ENCODE results near the gene AKT2. TPM values are rescaled to one million over a fixed set of nuclear protein-coding genes. Genes with fewer than 3 reads are reported as not detected.

The AKT2 gene
- total RNA-seq, 1 experiment from 2014 or later, result 150 TPM

DNA sequence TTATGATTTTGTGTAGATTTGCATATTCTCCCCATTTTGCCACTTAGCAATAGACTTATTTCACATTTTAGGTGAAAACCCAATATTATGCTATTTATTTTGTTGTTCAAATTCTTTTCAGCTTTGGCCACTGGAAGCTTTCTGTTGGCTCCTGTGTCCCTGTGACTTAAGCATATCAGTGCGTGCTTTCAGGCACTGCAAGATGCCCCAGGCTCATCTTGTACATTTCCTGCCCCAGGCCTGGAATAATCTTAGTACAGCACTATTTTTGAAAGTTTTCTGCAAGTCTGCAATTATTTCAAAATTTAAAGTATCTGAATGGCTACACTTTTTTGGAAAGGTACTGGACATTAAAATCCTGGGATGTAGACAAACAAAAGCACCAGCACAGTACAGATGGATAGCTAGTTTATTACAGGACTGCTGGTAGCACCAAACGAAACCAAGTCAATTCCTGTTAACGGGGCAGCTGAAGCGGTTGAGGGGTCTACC is 55.2 kb downstream of the AKT2 start:
- DNase-seq, result no peak
- no peak overlapping the region for H3T11ph ChIP-seq (ENCODE audit: low read length)
- no peak overlapping the region for H3K4me2 ChIP-seq (ENCODE audit: insufficient read depth, insufficient read length, low read length)

More for the DNA sequence above, 55.2 kb downstream of the AKT2 start:
- H4K20me1 ChIP-seq (ENCODE audit: control insufficient read depth, insufficient read depth, insufficient read length), result no peaks in the 10 kb centered on the region
- H4K91ac ChIP-seq (ENCODE audit: insufficient read length, low read depth, low read length), result no peak overlapping the region
- H3K79me1 ChIP-seq (ENCODE audit: insufficient read depth, low read depth, low read length, poor library complexity, severe bottlenecking), result no peaks in the 10 kb centered on the region
- peak overlapping the region in 2 of 3 experiments; percentile 51 to 65; a peak in 1 of 7 replicates for H3K27ac Mint-ChIP-seq
- no peak overlapping the region for H2BK120ac ChIP-seq (ENCODE audit: low read depth, low read length, poor library complexity, severe bottlenecking)
- TF ChIP-seq, protein P1, sequence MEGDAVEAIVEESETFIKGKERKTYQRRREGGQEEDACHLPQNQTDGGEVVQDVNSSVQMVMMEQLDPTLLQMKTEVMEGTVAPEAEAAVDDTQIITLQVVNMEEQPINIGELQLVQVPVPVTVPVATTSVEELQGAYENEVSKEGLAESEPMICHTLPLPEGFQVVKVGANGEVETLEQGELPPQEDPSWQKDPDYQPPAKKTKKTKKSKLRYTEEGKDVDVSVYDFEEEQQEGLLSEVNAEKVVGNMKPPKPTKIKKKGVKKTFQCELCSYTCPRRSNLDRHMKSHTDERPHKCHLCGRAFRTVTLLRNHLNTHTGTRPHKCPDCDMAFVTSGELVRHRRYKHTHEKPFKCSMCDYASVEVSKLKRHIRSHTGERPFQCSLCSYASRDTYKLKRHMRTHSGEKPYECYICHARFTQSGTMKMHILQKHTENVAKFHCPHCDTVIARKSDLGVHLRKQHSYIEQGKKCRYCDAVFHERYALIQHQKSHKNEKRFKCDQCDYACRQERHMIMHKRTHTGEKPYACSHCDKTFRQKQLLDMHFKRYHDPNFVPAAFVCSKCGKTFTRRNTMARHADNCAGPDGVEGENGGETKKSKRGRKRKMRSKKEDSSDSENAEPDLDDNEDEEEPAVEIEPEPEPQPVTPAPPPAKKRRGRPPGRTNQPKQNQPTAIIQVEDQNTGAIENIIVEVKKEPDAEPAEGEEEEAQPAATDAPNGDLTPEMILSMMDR (conservative IDR thresholded peaks at IDR 0.05), result no peak
- peaks cover 0 to 9% (median 4%) of the 10 kb centered on the region in 3 experiments; a peak in 4 of 7 replicates for H3K36me3 Mint-ChIP-seq (ENCODE audit: insufficient read depth in 1 of 3, low read depth in 3 of 3)
- H3K27ac ChIP-seq (ENCODE audit: insufficient read length, low read depth, low read length), result no peak overlapping the region
- H2BK5ac ChIP-seq (ENCODE audit: insufficient read length, low read length), result no peak overlapping the region
- no peaks in the 10 kb centered on the region for H3K9me3 Mint-ChIP-seq
- H3K4me1 ChIP-seq (ENCODE audit: insufficient read depth, low read length), result peaks cover 2% of the 10 kb centered on the region; the same call in 1 of the 2 replicates
- no peak overlapping the region for H2BK12ac ChIP-seq (ENCODE audit: insufficient read length, low read depth, low read length)
- no peak overlapping the region for H3K56ac ChIP-seq (ENCODE audit: insufficient read length, low read depth, low read length)
- H3K9me3 ChIP-seq (ENCODE audit: control insufficient read depth, low read depth, low read length), result no peaks in the 10 kb centered on the region
- peaks cover 19% of the 10 kb centered on the region in 2 experiments for H3K4me1 Mint-ChIP-seq
- H3K14ac ChIP-seq (ENCODE audit: insufficient read depth, low read length), result no peak overlapping the region
- H3K27me3 Mint-ChIP-seq (ENCODE audit: low read depth), result peaks cover 7% of the 10 kb centered on the region
- H3K23me2 ChIP-seq (ENCODE audit: insufficient read length, low read depth, low read length, poor library complexity, severe bottlenecking), result no peaks in the 10 kb centered on the region
- H3K27me3 ChIP-seq (ENCODE audit: insufficient read depth, low read length), result no peaks in the 10 kb centered on the region
- H2BK15ac ChIP-seq (ENCODE audit: low read depth, low read length), result no peak overlapping the region
- no peak overlapping the region for H2AK5ac ChIP-seq (ENCODE audit: insufficient read length, low read length)
- no peak overlapping the region for H3K9ac ChIP-seq (ENCODE audit: extremely low read depth, insufficient read length, low read length)
- H3K4ac ChIP-seq (ENCODE audit: low read depth, low read length), result no peak overlapping the region
- no peak overlapping the region for H2BK20ac ChIP-seq (ENCODE audit: low read depth, low read length, poor library complexity, severe bottlenecking)
- H4K5ac ChIP-seq (ENCODE audit: insufficient read length, low read depth, low read length), result no peak overlapping the region
- H4K8ac ChIP-seq (replicated peaks; ENCODE audit: insufficient read length, low read depth, low read length), result no peak overlapping the region
- H3K18ac ChIP-seq (ENCODE audit: insufficient read length, low read depth, low read length), result no peak overlapping the region
- no peak overlapping the region for H3K4me3 Mint-ChIP-seq
- H3K79me2 ChIP-seq (ENCODE audit: insufficient read depth, low read length), result no peaks in the 10 kb centered on the region
- no peak overlapping the region for H2AFZ ChIP-seq (ENCODE audit: low read length)
- WGBS (ENCODE audit: extremely low coverage, insufficient read length, low lambda C conversion rate), result no CpG with 5 or more reads among the region's 4 CpGs
- no peak overlapping the region for H3K23ac ChIP-seq (ENCODE audit: insufficient read length, low read depth, low read length)
